ENCODE data around the gene SH3RF3.

The SH3RF3 gene

GRCh38 chr2:109209941-109210340 lies 80.9 kb downstream of the SH3RF3 start:
- ATAC-seq: no peak
- TF ChIP-seq RARB (CRISPR knock-in tag; IDR thresholded peaks at IDR 0.05) (no peak), ARNTL (CRISPR knock-in tag; IDR thresholded peaks at IDR 0.05; ENCODE audit: borderline replicate concordance, low read depth) (no peak), ZNF70 (CRISPR knock-in tag; IDR thresholded peaks at IDR 0.05) (no peak), CSRNP3 (CRISPR knock-in tag; IDR thresholded peaks at IDR 0.05) (no peak), SNAI2 (CRISPR knock-in tag; IDR thresholded peaks at IDR 0.05) (no peak), CREB5 (CRISPR knock-in tag; IDR thresholded peaks at IDR 0.05; ENCODE audit: low read depth) (no peak), OSR1 (CRISPR knock-in tag; IDR thresholded peaks at IDR 0.05) (no peak), ZC3H10 (CRISPR knock-in tag; IDR thresholded peaks at IDR 0.05) (no peak), ZNF565 (CRISPR knock-in tag; conservative IDR thresholded peaks at IDR 0.05; ENCODE audit: low read depth) (no peak), GLIS3 (CRISPR knock-in tag; IDR thresholded peaks at IDR 0.05) (no peak), BACH2 (CRISPR knock-in tag; IDR thresholded peaks at IDR 0.05; ENCODE audit: borderline replicate concordance) (no peak), ESRRG (CRISPR knock-in tag; IDR thresholded peaks at IDR 0.05) (no peak)

GRCh38 chr2:109210431-109211200 lies 81.6 kb downstream of the SH3RF3 start:
- ATAC-seq: peak; percentile 29; the same call in 2 of the 3 replicates
- TF ChIP-seq PPARA (CRISPR knock-in tag; IDR thresholded peaks at IDR 0.05; ENCODE audit: borderline replicate concordance): no peak
- TF ChIP-seq, protein P1, sequence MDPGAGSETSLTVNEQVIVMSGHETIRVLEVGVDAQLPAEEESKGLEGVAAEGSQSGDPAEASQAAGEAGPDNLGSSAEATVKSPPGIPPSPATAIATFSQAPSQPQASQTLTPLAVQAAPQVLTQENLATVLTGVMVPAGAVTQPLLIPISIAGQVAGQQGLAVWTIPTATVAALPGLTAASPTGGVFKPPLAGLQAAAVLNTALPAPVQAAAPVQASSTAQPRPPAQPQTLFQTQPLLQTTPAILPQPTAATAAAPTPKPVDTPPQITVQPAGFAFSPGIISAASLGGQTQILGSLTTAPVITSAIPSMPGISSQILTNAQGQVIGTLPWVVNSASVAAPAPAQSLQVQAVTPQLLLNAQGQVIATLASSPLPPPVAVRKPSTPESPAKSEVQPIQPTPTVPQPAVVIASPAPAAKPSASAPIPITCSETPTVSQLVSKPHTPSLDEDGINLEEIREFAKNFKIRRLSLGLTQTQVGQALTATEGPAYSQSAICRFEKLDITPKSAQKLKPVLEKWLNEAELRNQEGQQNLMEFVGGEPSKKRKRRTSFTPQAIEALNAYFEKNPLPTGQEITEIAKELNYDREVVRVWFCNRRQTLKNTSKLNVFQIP (CRISPR knock-in tag; IDR thresholded peaks at IDR 0.05; ENCODE audit: borderline replicate concordance, low read depth): no peak
- TF ChIP-seq PATZ1 (CRISPR knock-in tag; IDR thresholded peaks at IDR 0.05; ENCODE audit: borderline replicate concordance): no peak
- no peak for TF ChIP-seq ARNTL (CRISPR knock-in tag; IDR thresholded peaks at IDR 0.05; ENCODE audit: borderline replicate concordance, low read depth)
- TF ChIP-seq SNAI2 (CRISPR knock-in tag; IDR thresholded peaks at IDR 0.05): no peak
- TF ChIP-seq CSDC2 (CRISPR knock-in tag; IDR thresholded peaks at IDR 0.05): no peak

DNA sequence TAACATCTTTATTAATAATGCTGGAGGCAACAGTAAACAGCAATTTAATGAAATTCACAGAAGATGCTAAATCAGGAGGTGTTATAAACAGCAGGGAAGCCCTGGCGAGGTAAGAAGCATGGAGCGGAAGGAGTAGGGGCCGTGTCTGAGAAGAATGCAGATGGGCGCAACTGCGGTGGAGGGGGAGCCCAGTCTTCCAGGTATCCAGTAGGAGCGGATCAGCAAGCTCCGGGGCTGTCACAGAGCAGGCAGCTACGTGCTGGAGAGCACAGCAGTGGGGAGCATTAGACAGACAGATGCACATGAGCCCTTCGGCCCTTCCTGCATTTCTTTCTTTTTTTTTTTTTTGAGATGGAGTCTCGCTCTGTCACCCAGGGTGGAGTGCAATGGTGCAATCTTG lies 82.3 kb downstream of the SH3RF3 start:
- TF ChIP-seq CSRNP3 (CRISPR knock-in tag; IDR thresholded peaks at IDR 0.05) (no peak), PPARA (CRISPR knock-in tag; IDR thresholded peaks at IDR 0.05; ENCODE audit: borderline replicate concordance) (no peak), ISL1 (CRISPR knock-in tag; IDR thresholded peaks at IDR 0.05) (no peak), ZNF565 (CRISPR knock-in tag; conservative IDR thresholded peaks at IDR 0.05; ENCODE audit: low read depth) (no peak), ZNF70 (CRISPR knock-in tag; IDR thresholded peaks at IDR 0.05) (no peak), ZFP30 (CRISPR knock-in tag; IDR thresholded peaks at IDR 0.05) (no peak), ESRRG (CRISPR knock-in tag; IDR thresholded peaks at IDR 0.05) (no peak)
- no peak for ATAC-seq

GRCh38 chr2:109212836-109213563 lies 84.0 kb downstream of the SH3RF3 start:
- ATAC-seq: no peak
- TF ChIP-seq RARB (CRISPR knock-in tag; IDR thresholded peaks at IDR 0.05) (no peak), GLIS3 (CRISPR knock-in tag; IDR thresholded peaks at IDR 0.05) (no peak), TOX (CRISPR knock-in tag; IDR thresholded peaks at IDR 0.05; ENCODE audit: borderline replicate concordance) (no peak), ARNTL (CRISPR knock-in tag; IDR thresholded peaks at IDR 0.05; ENCODE audit: borderline replicate concordance, low read depth) (no peak), TCF4 (CRISPR knock-in tag; IDR thresholded peaks at IDR 0.05; ENCODE audit: borderline replicate concordance) (no peak), ZFP30 (CRISPR knock-in tag; IDR thresholded peaks at IDR 0.05) (no peak)
- TF ChIP-seq, protein P1 (CRISPR knock-in tag; IDR thresholded peaks at IDR 0.05; ENCODE audit: borderline replicate concordance, low read depth): no peak

Measured in SK-N-SH treated with all-trans-retinoic acid at 6 μM for 48 hours (cell line).